Sciatic nerve (tissue), 2 donors: Measurements from ENCODE around the gene GNLY. TPM values are rescaled to one million over a fixed set of nuclear protein-coding genes. Genes with fewer than 3 reads are reported as not detected.
A peak's percentile ranks its signal among the peaks of the same experiment; 100 is the strongest.

Experiments
- ATAC-seq: fragments of 200-7000 bp; cut with Tn5 transposase; one replicate; pipeline ENCODE4 v1.9.1; 2020; ENCODE audit warnings: mild to moderate bottlenecking, moderate library complexity
- DNase-seq: peaks from one replicate; pipeline ENCODE4 v3.0.0-alpha.2; 2020; ENCODE audit warnings: low spot score
- intact Hi-C: fragments of 100-400 bp; cut with DNase I; formaldehyde crosslinking; loops from one replicate; pipeline ENCODE4 v1.14.2; 2022
- total RNA-seq: library from RNA; stranded (reverse); fragmentation: NEBNext Ultra II Directional; extraction: Animal tissue kit (Norgen Biotek cat#: 25700); gene quantifications from one replicate; pipeline ENCODE4 v1.2.1, GENCODE V29; 2021
- donor health status: DM: no; HTN: no; CAD: no.
- donor health status: DM: no; HTN: no; CAD: no.

The GNLY gene
- total RNA-seq, 1 donor from 2014 or later = 8.4 TPM

DNA sequence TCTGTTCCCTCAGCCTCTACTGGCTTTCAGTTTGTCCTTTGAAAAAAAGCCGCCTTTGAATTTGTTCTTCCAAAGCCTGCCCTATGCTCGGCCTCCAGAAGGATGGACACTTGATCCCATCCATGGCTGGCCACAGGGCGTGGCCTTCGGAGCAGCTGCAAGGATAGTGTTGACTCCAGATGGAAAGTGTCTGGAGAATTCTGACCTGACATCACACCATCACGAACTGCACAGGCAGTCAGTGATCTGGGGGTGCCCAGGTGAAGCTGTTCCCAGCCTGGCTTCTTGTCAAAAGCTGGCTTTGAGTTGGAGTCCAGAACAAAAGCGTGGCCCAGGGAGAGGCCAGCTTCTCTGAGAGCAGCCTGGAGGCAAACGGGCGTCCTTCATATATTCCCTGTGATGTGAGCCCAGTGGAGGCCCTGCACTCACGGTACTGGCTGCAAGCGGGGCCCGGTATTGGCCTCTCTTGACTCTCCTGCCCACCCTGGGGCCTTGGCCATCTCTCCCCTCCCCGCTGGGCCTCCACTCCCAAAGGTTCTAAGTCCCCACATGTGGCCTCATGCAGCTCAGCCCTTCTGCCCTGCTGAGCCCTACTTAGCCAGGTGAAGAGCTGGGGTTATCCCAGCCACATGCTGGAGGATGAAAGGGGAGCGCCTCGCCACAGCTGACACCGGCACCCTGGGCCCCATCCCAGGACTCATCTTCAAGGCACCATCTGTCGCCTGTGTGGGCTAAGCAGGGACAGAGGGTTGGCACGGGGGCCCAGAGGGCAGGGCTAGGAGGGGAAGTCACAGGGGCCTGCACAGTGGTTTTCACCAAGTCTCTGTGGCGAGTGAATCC lies 39.2 kb downstream of the GNLY start:
- ATAC-seq = peak; percentile 74
- intact Hi-C loops = loop anchor here (5.0 kb wide), 1 partner anchor 79 kb away; no protein-coding TSS in a partner anchor
- no peak for DNase-seq

DNA sequence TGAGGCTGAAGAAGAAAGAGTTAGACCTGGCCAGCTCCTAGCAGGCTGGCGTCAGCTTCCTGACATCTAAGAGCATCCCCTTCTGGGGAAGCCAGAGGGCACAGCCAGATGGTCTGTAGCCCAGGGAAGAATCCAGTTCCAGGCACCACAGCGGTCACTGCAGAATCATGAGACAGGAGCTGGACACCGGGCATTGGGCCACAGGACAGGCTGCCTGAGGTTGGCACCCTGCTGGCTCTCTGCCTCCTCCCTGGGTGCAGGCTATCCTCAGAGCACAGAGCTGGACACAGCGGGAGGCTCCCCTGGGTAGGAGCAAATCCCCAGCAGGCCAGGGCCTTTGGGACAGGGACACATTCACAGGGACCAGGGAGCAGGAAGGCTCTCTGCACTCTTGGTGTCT lies 39.9 kb downstream of the GNLY start:
- DNase-seq (no peak), ATAC-seq (no peak)
- intact Hi-C loops = loop anchor here (5.0 kb wide), 1 partner anchor 78 kb away; no protein-coding TSS in a partner anchor

DNA sequence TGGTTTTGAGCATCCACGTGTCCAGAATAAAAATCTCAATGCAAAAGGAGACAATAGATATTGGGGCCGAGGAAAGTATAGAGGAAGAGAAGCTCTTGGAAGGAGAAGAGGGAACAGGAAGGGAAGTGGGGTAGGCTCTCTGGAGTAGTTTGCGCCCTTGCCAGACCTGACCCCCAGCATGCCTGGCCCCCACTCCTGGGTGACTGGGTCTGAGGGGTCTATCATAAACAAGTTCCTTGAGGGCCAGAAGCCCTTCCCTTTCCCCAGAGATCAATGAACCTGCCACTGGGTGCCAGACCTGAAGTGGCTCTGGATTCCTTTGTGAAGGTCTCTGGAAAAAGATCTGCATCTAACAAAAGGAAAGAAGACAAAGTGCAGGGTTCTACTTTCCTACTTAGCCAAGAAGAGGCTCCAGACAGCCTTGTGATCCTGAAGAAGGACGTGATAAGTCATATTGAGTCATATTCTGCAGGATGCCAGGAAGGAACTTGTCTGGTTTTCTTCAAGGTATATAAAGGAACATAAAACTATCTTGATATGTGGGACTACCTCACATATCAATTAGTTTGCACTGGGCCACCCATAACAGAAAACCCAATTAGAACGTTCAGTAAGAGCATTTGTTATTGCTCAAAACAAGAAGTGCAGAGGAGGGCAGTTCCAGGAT lies 40.9 kb downstream of the GNLY start:
- DNase-seq (no peak), ATAC-seq (no peak)
- intact Hi-C loops = loop anchor here (5.0 kb wide), 1 partner anchor 77 kb away; no protein-coding TSS in a partner anchor

DNA sequence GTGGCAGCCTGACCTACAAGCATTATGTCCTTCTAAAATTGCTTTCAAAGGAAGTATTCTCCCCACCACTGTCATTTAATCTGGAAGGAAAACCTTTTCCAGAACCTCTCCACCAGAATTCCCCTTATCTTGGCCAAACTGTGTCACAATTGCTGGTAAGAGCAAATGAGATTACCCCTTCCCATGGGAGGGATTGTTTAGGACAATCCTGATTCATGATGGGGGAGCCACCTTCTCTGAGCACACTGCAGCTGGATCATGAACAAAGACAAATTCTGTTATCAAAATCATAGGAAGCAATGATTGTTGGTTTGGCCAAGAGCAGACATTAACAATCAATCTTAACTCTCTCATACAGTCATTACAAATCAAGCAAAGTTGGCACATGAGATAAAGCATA lies 41.5 kb downstream of the GNLY start:
- no peak for ATAC-seq
- intact Hi-C loops = no loop called here
- DNase-seq = no peak

DNA sequence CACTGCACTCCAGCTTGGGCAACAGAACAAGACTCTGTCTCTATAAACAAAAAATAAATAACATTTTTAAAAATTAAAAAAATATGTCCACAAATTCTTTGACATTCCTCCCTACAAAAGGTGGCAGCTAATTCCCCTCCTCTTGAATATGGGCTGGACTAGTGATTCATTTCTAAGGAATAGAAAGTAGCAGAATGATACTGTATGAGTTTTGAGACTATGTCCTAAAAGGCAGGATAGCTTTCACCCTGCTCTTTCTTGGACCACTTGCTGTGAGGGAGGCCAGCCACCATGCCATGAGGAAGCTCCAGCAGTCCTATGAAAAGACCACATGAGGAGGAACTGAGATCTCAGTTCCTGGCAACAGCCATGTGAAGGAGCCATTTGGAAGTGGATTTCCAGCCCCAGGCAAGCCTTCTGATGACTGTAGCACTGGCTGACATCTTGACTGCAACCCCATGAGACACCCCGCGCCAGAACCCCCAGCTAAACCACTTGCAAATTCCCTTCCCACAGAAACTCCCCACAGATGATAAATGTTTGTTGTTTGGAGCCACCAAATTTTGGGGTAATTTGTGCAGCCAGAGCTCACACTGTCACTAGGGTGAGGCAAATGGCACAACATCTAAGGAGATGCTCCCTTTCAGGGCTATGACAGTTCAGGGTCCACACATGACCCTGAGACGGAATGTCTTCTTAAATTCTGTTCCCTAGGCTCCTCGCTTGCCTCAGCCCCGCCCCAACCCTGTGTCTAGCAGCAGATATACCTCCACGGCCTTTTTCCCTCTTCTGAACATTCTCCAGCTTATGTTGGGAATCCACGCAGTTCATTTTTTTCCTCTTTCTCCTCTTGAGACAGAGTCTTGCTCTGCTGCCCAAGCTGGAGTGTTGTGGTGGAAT lies 42.5 kb downstream of the GNLY start:
- ATAC-seq = no peak
- intact Hi-C loops = no loop called here
- DNase-seq = no peak

DNA sequence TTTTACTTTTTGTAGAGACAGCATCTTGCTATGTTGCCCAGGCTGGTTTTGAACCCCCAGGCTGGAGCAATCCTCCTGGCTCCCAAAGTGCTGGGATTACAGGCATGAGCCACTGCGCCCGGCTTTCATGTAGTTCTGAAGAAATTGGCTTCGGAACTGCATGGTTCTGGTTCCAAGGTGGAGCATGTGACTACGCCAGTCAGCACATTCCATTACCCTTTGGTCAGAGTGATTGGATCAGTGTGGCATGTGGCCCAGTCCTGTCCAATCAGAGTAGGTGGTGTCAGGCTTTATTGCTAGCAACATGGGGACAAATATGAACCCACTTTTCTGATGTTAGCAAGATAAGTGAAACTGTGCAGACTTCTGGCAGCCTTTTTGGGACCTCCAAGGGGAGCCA lies 43.3 kb downstream of the GNLY start:
- peak; percentile 86 for DNase-seq
- ATAC-seq = peak; percentile 79
- intact Hi-C loops = no loop called here

DNA sequence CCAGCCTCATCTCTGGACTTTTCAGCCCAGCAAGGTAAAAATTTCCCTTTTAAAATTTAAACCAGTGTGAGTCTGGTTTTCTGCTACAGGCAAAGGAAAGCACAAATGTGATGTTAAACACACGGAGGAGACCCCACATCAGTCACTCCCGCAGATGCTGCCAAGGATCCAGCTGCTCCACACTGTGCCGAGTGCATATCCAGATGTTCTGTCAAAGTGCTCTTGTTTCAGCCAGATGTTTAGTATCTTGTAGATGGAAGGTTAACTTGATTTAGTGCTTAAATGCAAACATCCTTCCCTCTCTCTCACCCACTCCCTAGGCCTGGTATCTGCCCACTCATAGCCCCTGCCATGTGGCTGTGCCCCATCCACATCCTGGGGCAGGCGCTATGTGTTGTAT lies 43.8 kb downstream of the GNLY start:
- no peak for DNase-seq
- intact Hi-C loops = no loop called here
- ATAC-seq = no peak

DNA sequence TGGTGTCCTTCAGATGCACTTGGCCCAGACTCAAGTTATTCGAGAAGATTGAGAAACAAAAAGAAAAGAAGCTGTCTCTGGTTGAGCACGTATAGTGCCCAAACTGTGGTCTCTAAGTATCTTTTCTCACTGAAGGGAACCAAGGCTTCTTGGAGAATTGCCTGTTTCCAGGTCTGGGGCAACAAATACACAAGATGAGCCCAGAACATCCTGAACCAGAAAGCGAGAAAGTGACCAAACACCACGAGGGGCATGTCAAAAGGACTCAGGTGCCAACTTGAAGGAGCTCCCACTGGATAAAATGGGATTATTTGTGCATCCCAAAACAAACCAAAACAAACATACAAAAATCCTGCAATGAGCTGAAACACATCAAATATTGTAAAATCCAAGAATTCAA lies 46.0 kb downstream of the GNLY start:
- no peak for ATAC-seq
- no peak for DNase-seq
- intact Hi-C loops = no loop called here

DNA sequence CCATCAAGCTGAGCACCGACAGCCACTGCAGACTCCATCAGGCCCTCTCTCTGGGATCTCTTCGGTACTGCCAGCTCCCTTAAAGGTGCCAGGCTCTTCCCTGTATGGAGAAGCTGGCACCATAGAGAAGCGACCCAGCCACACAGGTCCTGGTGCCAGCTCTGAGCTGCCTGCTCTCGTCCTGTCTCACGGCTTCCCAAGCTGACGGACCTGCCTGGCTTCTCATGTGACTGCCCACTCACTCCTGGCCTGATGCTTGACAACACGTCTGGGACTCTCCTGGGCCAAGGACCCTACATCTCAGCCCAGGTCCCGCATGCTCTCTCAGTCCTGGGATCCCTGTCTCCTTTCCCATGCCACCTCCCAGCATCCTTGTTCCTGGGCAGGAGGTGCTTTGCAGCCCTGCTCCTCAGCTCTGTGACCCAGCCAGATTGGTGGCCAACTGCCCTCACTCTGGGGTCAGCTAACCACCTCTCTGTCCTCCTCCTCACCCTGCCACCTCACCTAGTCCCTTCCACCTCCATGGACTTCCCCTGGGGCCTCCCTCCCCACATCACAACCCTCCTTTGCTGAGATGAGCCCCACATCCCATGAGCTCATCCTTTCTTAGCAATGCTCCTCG lies 47.2 kb downstream of the GNLY start:
- intact Hi-C loops = no loop called here
- DNase-seq = no peak
- ATAC-seq = no peak

DNA sequence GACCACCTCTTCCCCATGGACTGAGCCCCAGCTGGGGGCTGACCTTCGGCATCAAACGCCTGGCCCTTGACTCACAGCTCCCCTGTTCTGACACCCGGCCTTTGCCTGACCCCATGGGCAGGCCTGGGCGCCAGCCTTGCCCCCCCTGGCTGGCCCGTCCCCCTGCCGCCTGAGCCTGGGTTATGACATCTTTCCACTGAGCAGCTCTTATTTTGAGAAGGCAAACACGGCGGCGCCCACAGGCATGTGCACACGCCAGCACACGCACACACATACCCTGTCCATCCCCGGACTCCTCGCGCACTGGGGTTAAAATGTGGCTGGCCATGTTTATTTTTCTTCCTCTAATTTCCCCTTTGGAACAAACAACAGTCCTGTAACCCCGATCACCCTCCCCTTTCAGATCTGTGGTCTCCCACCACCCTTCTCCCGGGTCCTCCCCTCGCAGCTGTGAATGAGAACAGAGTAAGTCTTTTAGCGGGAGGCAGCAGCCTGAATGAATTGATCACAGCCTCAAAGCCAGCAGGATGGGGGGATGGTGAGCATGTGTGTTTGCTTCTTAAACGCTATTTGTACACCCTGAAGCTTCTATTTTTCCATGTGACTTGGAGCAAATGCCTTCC lies 47.8 kb downstream of the GNLY start:
- ATAC-seq = peak; percentile 78
- intact Hi-C loops = no loop called here
- DNase-seq = peak; percentile 86

DNA sequence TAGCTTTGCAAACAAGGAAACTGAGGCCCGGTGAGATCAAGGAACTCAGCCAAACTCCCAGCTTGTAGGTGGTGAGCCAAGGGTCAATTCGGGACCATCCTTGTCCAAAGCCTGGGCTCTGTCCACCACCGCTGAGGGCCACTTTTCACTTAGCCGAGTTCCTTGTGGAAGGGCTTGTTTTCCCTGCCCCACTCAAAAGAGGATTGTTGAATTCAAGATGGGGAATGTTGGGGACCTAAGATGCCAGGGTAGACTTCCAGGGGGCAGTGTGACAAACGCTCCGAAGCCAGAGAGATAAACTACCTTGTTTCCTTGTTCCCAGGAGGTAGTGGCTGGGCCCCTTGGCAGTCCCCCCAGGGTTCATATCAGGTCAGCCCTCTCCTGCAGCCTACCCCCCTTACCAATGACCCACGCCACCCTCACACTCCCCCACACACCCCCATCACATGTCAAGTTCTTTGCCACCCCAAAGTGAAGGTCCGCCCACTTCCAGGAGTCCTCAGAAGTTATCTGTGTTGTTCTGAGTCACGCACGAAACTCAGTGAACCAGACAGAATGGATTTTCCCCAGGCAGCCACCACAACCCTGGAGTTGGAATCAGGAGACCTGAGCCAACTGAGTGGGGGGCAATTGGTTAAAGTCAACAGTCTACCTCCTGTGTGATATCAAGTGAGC lies 49.3 kb downstream of the GNLY start:
- DNase-seq = peak; percentile 60
- no peak for ATAC-seq
- intact Hi-C loops = no loop called here

DNA sequence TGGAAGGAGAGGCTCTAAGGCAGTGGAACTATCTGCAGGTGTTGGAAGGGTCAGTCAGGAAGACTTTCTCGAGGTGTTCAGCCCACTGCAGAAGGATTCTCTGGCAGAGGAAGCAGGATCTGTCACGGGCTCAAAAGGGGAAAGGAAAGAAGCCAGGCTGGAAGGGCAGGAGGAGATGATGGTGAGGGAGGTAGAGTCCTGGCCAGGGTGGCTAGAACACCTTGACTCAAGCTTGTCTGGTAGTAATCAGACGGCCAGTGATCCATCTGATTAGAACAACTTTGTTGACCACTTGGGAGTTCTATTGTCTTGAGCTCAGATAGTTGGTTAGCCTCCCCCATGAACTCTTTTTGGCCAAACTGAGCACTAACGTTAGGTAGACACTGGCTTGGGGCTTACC lies 49.9 kb downstream of the GNLY start:
- DNase-seq (no peak), ATAC-seq (no peak)
- intact Hi-C loops = no loop called here

DNA sequence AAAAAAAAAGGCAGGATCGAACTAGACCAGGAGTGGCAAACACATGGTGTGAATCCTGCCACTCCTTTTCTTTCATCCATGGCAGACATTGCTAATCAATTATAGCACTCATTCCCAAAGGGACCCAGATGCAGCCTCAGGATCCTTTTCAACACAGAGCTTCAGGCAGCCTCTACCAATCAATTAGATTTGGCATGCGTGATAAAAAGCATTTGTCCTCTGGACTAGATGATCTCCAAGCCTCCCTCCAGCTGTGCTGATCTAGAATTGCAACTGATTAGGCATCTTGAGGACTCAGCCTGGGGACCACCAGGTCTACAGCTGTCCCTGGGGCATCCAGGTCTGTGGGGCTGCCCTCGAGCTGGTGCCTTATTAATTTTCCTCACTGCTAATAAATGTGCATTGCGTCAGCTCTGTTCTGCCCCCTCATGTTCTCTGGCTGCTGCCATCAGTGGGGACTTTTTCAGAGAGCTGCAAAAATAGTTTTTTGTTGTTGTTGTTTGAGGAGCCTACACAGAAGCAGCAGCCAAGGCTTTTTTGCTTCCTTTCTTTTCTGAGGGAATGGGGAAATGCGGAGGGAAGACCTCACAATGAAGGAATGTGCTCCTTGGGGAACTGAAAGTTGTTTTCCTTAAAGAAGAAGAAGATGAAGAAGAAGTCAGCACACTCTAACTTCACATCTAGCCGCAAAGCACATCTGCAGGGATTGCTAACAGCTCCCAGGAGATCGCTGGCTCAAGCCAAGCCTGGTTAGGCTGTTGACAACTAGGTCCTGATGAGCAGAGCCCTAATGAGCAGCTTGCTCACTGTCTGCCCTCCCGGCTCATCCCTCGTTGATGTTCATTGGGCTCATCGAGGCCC lies 50.8 kb downstream of the GNLY start:
- intact Hi-C loops = no loop called here
- ATAC-seq (peak; percentile 67), DNase-seq (peak; percentile 77)

DNA sequence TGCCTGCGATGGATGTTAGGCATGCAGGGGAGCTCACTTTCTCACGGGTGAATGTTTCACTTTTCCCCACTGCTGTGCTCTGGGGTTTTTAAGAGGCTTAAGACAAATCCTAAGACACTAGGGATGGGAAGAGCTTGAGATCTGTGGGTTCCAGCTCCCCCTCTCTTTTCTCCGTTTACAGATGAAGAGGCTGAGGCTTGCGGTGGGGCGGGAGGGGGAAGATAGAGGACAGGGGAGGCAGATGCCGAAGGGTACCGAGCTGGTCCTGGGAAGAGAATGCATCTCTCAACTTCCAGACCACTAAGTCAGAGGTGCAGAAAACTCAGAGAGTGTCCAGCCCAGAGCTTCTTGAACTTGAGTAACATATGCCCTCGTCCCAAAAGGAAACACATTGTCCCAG lies 51.5 kb downstream of the GNLY start:
- DNase-seq = peak; percentile 59
- intact Hi-C loops = no loop called here
- no peak for ATAC-seq

DNA sequence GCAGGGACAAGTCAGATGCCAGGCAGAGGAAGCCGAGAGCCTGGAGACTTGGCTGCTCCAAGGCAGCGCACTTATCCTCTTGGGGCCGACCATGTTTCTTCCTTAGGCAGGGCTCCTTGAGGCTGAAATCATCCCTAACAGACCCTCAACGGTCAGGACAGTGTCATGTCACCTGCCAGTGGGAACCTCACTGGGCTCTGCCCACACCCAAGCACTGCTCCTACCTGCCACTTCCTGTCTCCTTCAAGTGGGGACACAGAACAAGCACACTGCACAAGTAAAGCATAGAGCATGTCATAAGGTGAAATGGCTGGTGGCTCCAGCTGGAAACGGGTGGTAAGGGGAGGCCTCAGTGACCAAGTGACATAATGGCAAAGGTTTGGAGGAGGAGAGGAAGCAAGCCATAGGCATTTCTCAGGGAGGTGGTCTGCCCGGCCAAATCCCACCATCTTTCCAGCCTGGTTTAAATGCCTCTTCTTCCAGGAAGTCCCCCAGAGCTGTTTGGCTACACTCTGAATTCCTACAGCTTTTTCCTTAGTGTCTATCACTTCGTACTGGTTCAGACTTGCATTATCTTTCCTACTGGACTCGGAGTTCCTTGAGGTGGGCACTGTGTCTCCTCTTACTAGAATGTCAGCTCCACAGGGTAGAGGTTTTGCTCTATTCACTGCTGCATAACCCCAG lies 52.3 kb downstream of the GNLY start:
- ATAC-seq = no peak
- intact Hi-C loops = no loop called here
- no peak for DNase-seq

DNA sequence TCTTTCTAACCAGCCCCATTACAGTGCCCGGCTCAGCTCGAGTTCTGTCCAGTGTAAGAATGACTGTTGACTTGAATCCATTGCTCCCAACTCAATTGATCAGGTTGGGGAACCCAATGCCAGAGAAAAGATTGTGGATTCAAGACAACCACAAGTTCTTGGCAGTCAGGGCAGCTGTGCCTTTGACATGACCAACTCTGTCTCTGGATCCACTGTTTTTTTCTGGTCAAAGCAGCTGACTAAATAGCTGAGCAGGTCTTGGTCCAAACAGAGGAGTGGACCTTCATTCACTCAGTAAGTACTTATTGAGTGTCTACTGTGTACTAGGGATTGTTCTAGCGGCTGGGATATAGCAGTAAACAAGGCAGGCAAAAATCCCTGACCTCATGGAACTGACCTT lies 53.3 kb downstream of the GNLY start:
- DNase-seq (no peak), ATAC-seq (no peak)
- intact Hi-C loops = no loop called here
